Upper lobe of left lung (tissue), 6 donors: Measurements from ENCODE around the gene TRAPPC2B. TPM values are rescaled to one million over a fixed set of nuclear protein-coding genes. Genes with fewer than 3 reads are reported as not detected.
A peak's percentile ranks its signal among the peaks of the same experiment; 100 is the strongest.

Experiments used
- ATAC-seq, 2 donors: fragments of 200-7000 bp; cut with Tn5 transposase; one replicate each; pipeline ENCODE4 v1.9.1; 2022; ENCODE audit warnings: mild to moderate bottlenecking in 2 of 2, moderate library complexity in 2 of 2; ENCODE audit not compliant: low FRiP score in 2 of 2
- DNase-seq, 2 donors: peaks; one replicate each; pipeline ENCODE4 v3.0.0-alpha.2; 2019 to 2020
- H3K27ac ChIP-seq, 4 donors: fragments of 200-600 bp; sonication (generic); one replicate each; pipeline ENCODE4 v1.5.1; 2016 to 2019
- H3K27me3 ChIP-seq, 4 donors: fragments of 200-600 bp; sonication (generic); one replicate each; pipeline ENCODE4 v1.5.1; 2017 to 2019
- H3K36me3 ChIP-seq, 4 donors: fragments of 200-600 bp; sonication (generic); one replicate each; pipeline ENCODE4 v1.5.1; 2016 to 2019
- H3K4me1 ChIP-seq, 4 donors: fragments of 200-600 bp; sonication (generic); one replicate each; pipeline ENCODE4 v1.5.1; 2018 to 2019
- H3K4me3 ChIP-seq, 4 donors: fragments of 200-600 bp; sonication (generic); one replicate each; pipeline ENCODE4 v1.5.1; 2017 to 2019; ENCODE audit warnings: mild to moderate bottlenecking in 2 of 4, moderate library complexity in 1 of 4
- H3K9me3 ChIP-seq, 4 donors: fragments of 200-600 bp; sonication (generic); one replicate each; pipeline ENCODE4 v1.5.1; 2018 to 2019
- CTCF ChIP-seq, 6 experiments: fragments of 450-650 bp in 4 of 6; fragments of 200-600 bp in 2 of 6; sonication (generic) in 2 of 6; IDR thresholded peaks; one replicate each; pipeline ENCODE4 v1.5.1; 2016 to 2019; ENCODE audit warnings: antibody characterized with exemption in 6 of 6
- EP300 ChIP-seq, 4 donors: sonication (generic); formaldehyde crosslinking; IDR thresholded peaks; one replicate each; pipeline ENCODE4 v1.5.1; 2017; ENCODE audit warnings: antibody characterized with exemption in 4 of 4, control low read depth in 2 of 4
- POLR2A ChIP-seq, 4 donors: fragments of 450-650 bp; IDR thresholded peaks; one replicate each; pipeline ENCODE4 v1.5.1; 2016 to 2017; ENCODE audit warnings: antibody characterized with exemption in 4 of 4, mild to moderate bottlenecking in 2 of 4
- POLR2AphosphoS5 ChIP-seq, 2 donors: sonication (generic); formaldehyde crosslinking; IDR thresholded peaks; one replicate each; pipeline ENCODE4 v1.5.1; 2017; ENCODE audit warnings: antibody characterized with exemption in 2 of 2
- WGBS, 2 donors: methylation state at CpG; one replicate each; pipeline ENCODE4 v1.1.5; 2017 to 2018; 5-methylcytosine and 5-hydroxymethylcytosine counted together
- total RNA-seq, 6 donors: library from RNA; depleted of rRNA in 4 of 6; stranded (reverse); fragments of >200 nt in 4 of 6; gene quantifications; one replicate each; pipeline versions ENCODE4 v1.1.0 to v1.2.1, GENCODE V29; 2016 to 2021
- donor health status: DM: no; HTN: no; CAD: no; lungs with moderate emphysema.
- donor health status: DM: no; HTN: yes; CAD: no; lungs with severe emphysema.

Gene TRAPPC2B
- total RNA-seq, 6 donors from 2014 or later: 6.2 to 29.3 (median 12.8) TPM

GRCh38 chr19:57389730-57390598 lies 26.6 kb downstream of the TRAPPC2B start, which contains the start of gene ZNF548:
TSS of gene ZNF548 (plus strand) at chr19:57389854. CDS start at chr19:57390100, 246 bp downstream.
- H3K9me3 ChIP-seq: peaks cover 0 to 16% (median 5%) of the 10 kb centered on the region in 4 donors
- WGBS, 2 donors: 1 to 2% methylated on average over 19 to 50 of the region's 50 CpGs
- H3K4me1 ChIP-seq: peaks cover 10 to 25% (median 14%) of the 10 kb centered on the region in 4 donors
- H3K27me3 ChIP-seq: no peaks in the 10 kb centered on the region
- peak within 1 kb of the TSS; percentile 75 to 91 (median 84) for H3K4me3 ChIP-seq
- peaks cover 0 to 24% (median 11%) of the 10 kb centered on the region in 4 donors for H3K36me3 ChIP-seq
- ATAC-seq: peak; percentile 99
- peak; percentile 98 to 100 for DNase-seq
- TF ChIP-seq POLR2A (IDR thresholded peaks at IDR 0.05) (peak in 3 of 4 donors; percentile 23 to 64 (median 50)), POLR2AphosphoS5 (IDR thresholded peaks at IDR 0.05) (peak; percentile 87 to 88), EP300 (IDR thresholded peaks at IDR 0.05) (peak in 1 of 4 donors; percentile 62), CTCF (IDR thresholded peaks at IDR 0.05) (peak in 3 of 6 experiments; percentile 40 to 68 (median 64))
- peak within 1 kb of the TSS; percentile 89 to 94 (median 92) for H3K27ac ChIP-seq

GRCh38 chr19:57395710-57396109 lies 32.4 kb downstream of the TRAPPC2B start:
- DNase-seq (no peak), ATAC-seq (no peak)
- Histone ChIP-seq H3K27ac (no peak overlapping the region), H3K9me3 (peaks cover 21 to 46% (median 36%) of the 10 kb centered on the region in 4 donors), H3K4me1 (peaks cover 2 to 12% (median 5%) of the 10 kb centered on the region in 4 donors), H3K4me3 (no peak overlapping the region), H3K27me3 (no peaks in the 10 kb centered on the region), H3K36me3 (peaks cover 27 to 73% (median 51%) of the 10 kb centered on the region in 4 donors)
- TF ChIP-seq CTCF (IDR thresholded peaks at IDR 0.05) (no peak), POLR2AphosphoS5 (IDR thresholded peaks at IDR 0.05) (no peak), POLR2A (IDR thresholded peaks at IDR 0.05) (no peak), EP300 (IDR thresholded peaks at IDR 0.05) (no peak)
- WGBS, 2 donors: 79 to 89% methylated on average over 5 of the region's 5 CpGs

GRCh38 chr19:57398868-57399267 lies 35.5 kb downstream of the TRAPPC2B start:
- H3K9me3 ChIP-seq: peaks cover 24 to 52% (median 38%) of the 10 kb centered on the region in 4 donors
- WGBS, 2 donors: 96 to 97% methylated on average over 5 of the region's 5 CpGs
- no peak for DNase-seq
- no peaks in the 10 kb centered on the region for H3K4me1 ChIP-seq
- H3K4me3 ChIP-seq: no peak overlapping the region
- no peak for ATAC-seq
- H3K36me3 ChIP-seq: peaks cover 27 to 59% (median 48%) of the 10 kb centered on the region in 4 donors
- H3K27me3 ChIP-seq: no peaks in the 10 kb centered on the region
- TF ChIP-seq POLR2A (IDR thresholded peaks at IDR 0.05) (no peak), CTCF (IDR thresholded peaks at IDR 0.05) (no peak), POLR2AphosphoS5 (IDR thresholded peaks at IDR 0.05) (no peak), EP300 (IDR thresholded peaks at IDR 0.05) (no peak)
- H3K27ac ChIP-seq: no peak overlapping the region

- no peak overlapping the region for H3K4me3 ChIP-seq
- no peak for TF ChIP-seq CTCF (IDR thresholded peaks at IDR 0.05)
- no peak for TF ChIP-seq EP300 (IDR thresholded peaks at IDR 0.05)
- TF ChIP-seq POLR2A (IDR thresholded peaks at IDR 0.05): no peak
- no peak for TF ChIP-seq POLR2AphosphoS5 (IDR thresholded peaks at IDR 0.05)
- H3K27ac ChIP-seq: no peak overlapping the region
- peaks cover under 1 to 12% (median 7%) of the 10 kb centered on the region in 4 donors for H3K36me3 ChIP-seq
- DNase-seq (peak in 1 of 2 donors; percentile 38), ATAC-seq (no peak)
- WGBS, 2 donors: 91 to 94% methylated on average over 8 of the region's 9 CpGs
- peaks cover 10 to 21% (median 14%) of the 10 kb centered on the region in 4 donors for H3K9me3 ChIP-seq
- H3K27me3 ChIP-seq: no peaks in the 10 kb centered on the region
- no peaks in the 10 kb centered on the region for H3K4me1 ChIP-seq
Measured at GRCh38 chr19:57403737-57404563, 40.6 kb downstream of the TRAPPC2B start.
